RWPE2 (cell line): Measurements from ENCODE around the gene CDH12.
A peak's percentile ranks its signal among the peaks of the same experiment; 100 is the strongest.
"Not testable (repeated sequence)": the region's sequence is repeated elsewhere in the genome, so short reads cannot be mapped to it uniquely, and the experiment has no call there.

ENCODE experiments used
- ATAC-seq: fragments of 200-7000 bp; cut with Tn5 transposase; 3 replicates; pipeline ENCODE4 v1.9.1; 2021; ENCODE audit warnings: low read depth
- DNase-seq: peaks from one replicate; pipeline ENCODE4 v3.0.0-alpha.2; 2020; ENCODE audit warnings: low spot score
- H3K27ac ChIP-seq: fragments of 450-650 bp; 2 replicates; pipeline ENCODE4 v1.5.1; 2017; ENCODE audit warnings: mild to moderate bottlenecking; ENCODE audit not compliant: poor library complexity, severe bottlenecking
- H3K27me3 ChIP-seq: fragments of 250-450 bp; sonication (Bioruptor Pico); 2 replicates; pipeline ENCODE4 v1.5.1; 2021; ENCODE audit warnings: mild to moderate bottlenecking, moderate library complexity; ENCODE audit not compliant: insufficient read depth, poor library complexity, severe bottlenecking
- H3K36me3 ChIP-seq: fragments of 250-450 bp; sonication (Bioruptor Pico); 2 replicates; pipeline ENCODE4 v1.5.1; 2020; ENCODE audit warnings: low read depth, mild to moderate bottlenecking, moderate library complexity
- H3K4me1 ChIP-seq: fragments of 250-450 bp; sonication (Bioruptor Pico); 2 replicates; pipeline ENCODE4 v1.5.1; 2021; ENCODE audit warnings: mild to moderate bottlenecking, moderate library complexity; ENCODE audit not compliant: insufficient read depth, poor library complexity, severe bottlenecking
- H3K4me3 ChIP-seq: fragments of 250-450 bp; sonication (Bioruptor Pico); 2 replicates; pipeline ENCODE4 v1.5.1; 2021; ENCODE audit warnings: mild to moderate bottlenecking, moderate library complexity; ENCODE audit not compliant: severe bottlenecking
- H3K9me3 ChIP-seq: fragments of 250-450 bp; sonication (Bioruptor Pico); 2 replicates; pipeline ENCODE4 v1.5.1; 2021; ENCODE audit warnings: mild to moderate bottlenecking, moderate library complexity; ENCODE audit not compliant: severe bottlenecking
- CTCF ChIP-seq: fragments of 450-650 bp; IDR thresholded peaks from one replicate; pipeline ENCODE4 v1.5.1; 2017; ENCODE audit warnings: mild to moderate bottlenecking, moderate library complexity; ENCODE audit not compliant: poor library complexity, severe bottlenecking

CDH12 gene

GRCh38 chr5:22892441-22892840 is 39.3 kb upstream of the CDH12 start:
- Histone ChIP-seq H3K27ac (peak overlapping the region; percentile 16), H3K4me1 (peaks cover 25% of the 10 kb centered on the region), H3K4me3 (no peak overlapping the region), H3K9me3 (no peaks in the 10 kb centered on the region), H3K36me3 (no peaks in the 10 kb centered on the region), H3K27me3 (no peaks in the 10 kb centered on the region)
- no peak for TF ChIP-seq CTCF
- no peak for DNase-seq
- peak; percentile 60 for ATAC-seq

GRCh38 chr5:22889720-22890119 is 36.6 kb upstream of the CDH12 start:
- no peak overlapping the region for H3K27ac ChIP-seq
- no peaks in the 10 kb centered on the region for H3K27me3 ChIP-seq
- no peaks in the 10 kb centered on the region for H3K36me3 ChIP-seq
- TF ChIP-seq CTCF = peak; percentile 85
- no peaks in the 10 kb centered on the region for H3K9me3 ChIP-seq
- H3K4me1 ChIP-seq = peaks cover 18% of the 10 kb centered on the region
- H3K4me3 ChIP-seq = no peak overlapping the region
- ATAC-seq (0 out of 3 replicates have a peak, but pooled peaks have one; percentile 49), DNase-seq (no peak)

- H3K27me3 ChIP-seq = no peaks in the 10 kb centered on the region
- DNase-seq (no peak), ATAC-seq (no peak)
- peaks cover 9% of the 10 kb centered on the region for H3K4me1 ChIP-seq
- H3K27ac ChIP-seq = no peak overlapping the region
- H3K36me3 ChIP-seq = no peaks in the 10 kb centered on the region
- no peaks in the 10 kb centered on the region for H3K9me3 ChIP-seq
- TF ChIP-seq CTCF = no peak
- H3K4me3 ChIP-seq = no peak overlapping the region
Measured at GRCh38 chr5:22887566-22887965, 34.4 kb upstream of the CDH12 start.

GRCh38 chr5:22858911-22859310 is 5.8 kb upstream of the CDH12 start:
- not testable (repeated sequence) for ATAC-seq, H3K4me1 ChIP-seq, H3K27ac ChIP-seq, H3K4me3 ChIP-seq, H3K9me3 ChIP-seq, DNase-seq, H3K36me3 ChIP-seq
- peaks cover 15% of the 10 kb centered on the region for H3K27me3 ChIP-seq

- ATAC-seq = no peak
- H3K4me1 ChIP-seq = peaks cover 10% of the 10 kb centered on the region
- H3K27ac ChIP-seq = no peak overlapping the region
- no peak for DNase-seq
- H3K9me3 ChIP-seq = no peaks in the 10 kb centered on the region
- peaks cover 44% of the 10 kb centered on the region for H3K27me3 ChIP-seq
- TF ChIP-seq CTCF = no peak
- H3K4me3 ChIP-seq = no peak overlapping the region
- no peaks in the 10 kb centered on the region for H3K36me3 ChIP-seq
Measured at GRCh38 chr5:22855824-22856223, 2.7 kb upstream of the CDH12 start.
